Caco-2 (cell line): Measurements from ENCODE around the gene COL3A1. TPM values are rescaled to one million over a fixed set of nuclear protein-coding genes. Genes with fewer than 3 reads are reported as not detected.

Source experiments
- BruUV-seq: library from RNA; stranded (reverse); fragments of 400-500 nt; replicated peaks from 2 replicates; lab custom pipeline; 2021; lab: Mats Ljungman, UMichigan
- CTCF ChIA-PET: fragments of 300-600 bp; sonication (Branson Sonifier 250); formaldehyde crosslinking; loops from one replicate; lab custom pipeline; 2022; ENCODE audit warnings: antibody characterized with exemption; lab: Charles Lee
- POLR2A ChIA-PET: fragments of 300-600 bp; sonication (Branson Sonifier 250); formaldehyde crosslinking; loops from one replicate; lab custom pipeline; 2022; ENCODE audit warnings: antibody characterized with exemption; lab: Charles Lee
- DNase-seq, 2 experiments: peaks; one replicate each; pipeline versions ENCODE4 v3.0.0 to v3.0.0-alpha.2; 2020 to 2022
- H3K27me3 ChIP-seq: replicated peaks from 2 replicates; pipeline ENCODE4 v1.6.0; 2011; ENCODE audit warnings: low read length; ENCODE audit not compliant: control insufficient read depth, insufficient read depth
- H3K36me3 ChIP-seq: 2 replicates; pipeline ENCODE4 v1.5.1; 2011; ENCODE audit warnings: low read length; ENCODE audit not compliant: control insufficient read depth, insufficient read depth
- H3K4me1 ChIP-seq: fragments of 250-450 bp; sonication (Bioruptor Pico); 2 replicates; pipeline ENCODE4 v1.5.1; 2020; ENCODE audit warnings: mild to moderate bottlenecking
- H3K4me3 ChIP-seq: 2 replicates; pipeline ENCODE4 v1.5.1; 2011; ENCODE audit warnings: low read depth, mild to moderate bottlenecking, control low read depth, low read length
- H3K9me3 ChIP-seq: fragments of 250-450 bp; sonication (Bioruptor Pico); 2 replicates; pipeline ENCODE4 v1.5.1; 2020; ENCODE audit warnings: mild to moderate bottlenecking, moderate library complexity
- H3K27ac Mint-ChIP-seq: one replicate; pipeline ENCODE4 v1.8.0; 2022; ENCODE audit warnings: mixed read lengths; ENCODE audit not compliant: unreplicated experiment
- H3K27me3 Mint-ChIP-seq: one replicate; pipeline ENCODE4 v1.8.0; 2022; ENCODE audit warnings: mixed read lengths; ENCODE audit not compliant: insufficient read depth, unreplicated experiment
- H3K36me3 Mint-ChIP-seq: one replicate; pipeline ENCODE4 v1.8.0; 2022; ENCODE audit warnings: mild to moderate bottlenecking, mixed read lengths; ENCODE audit not compliant: insufficient read depth, unreplicated experiment
- H3K4me1 Mint-ChIP-seq: one replicate; pipeline ENCODE4 v1.8.0; 2022; ENCODE audit warnings: low read depth, mixed read lengths; ENCODE audit not compliant: unreplicated experiment
- H3K4me3 Mint-ChIP-seq: one replicate; pipeline ENCODE4 v1.8.0; 2022; ENCODE audit warnings: mild to moderate bottlenecking, moderate library complexity, mixed read lengths; ENCODE audit not compliant: unreplicated experiment
- H3K9me3 Mint-ChIP-seq: one replicate; pipeline ENCODE4 v1.8.0; 2022; ENCODE audit warnings: mixed read lengths; ENCODE audit not compliant: unreplicated experiment
- intact Hi-C: fragments of 100-400 bp; cut with micrococcal nuclease; formaldehyde crosslinking; loops from one replicate; pipeline ENCODE4 v1.10.0; 2022; ENCODE audit not compliant: unreplicated experiment
- total RNA-seq: library from RNA; stranded (reverse); gene quantifications from 2 replicates; pipeline ENCODE4 v1.2.3, GENCODE V29; 2022
- TF ChIP-seq, protein P1 (sequence below), 2 experiments: fragments of 200-600 bp in 1 of 2; IDR thresholded peaks; 1 replicate in 1 of 2; 2 replicates in 1 of 2; pipeline versions ENCODE4 v1.5.1 to v1.8.0; 2011 to 2022; ENCODE audit warnings: antibody characterized with exemption in 1 of 2, control low read depth in 1 of 2, inconsistent platforms in 1 of 2, low read depth in 1 of 2, low read length in 1 of 2, mild to moderate bottlenecking in 1 of 2, moderate library complexity in 1 of 2; ENCODE audit not compliant: insufficient read depth in 1 of 2, severe bottlenecking in 1 of 2, unreplicated experiment in 1 of 2

The COL3A1 gene
- total RNA-seq, 1 experiment from 2014 or later: 25.4 TPM

DNA sequence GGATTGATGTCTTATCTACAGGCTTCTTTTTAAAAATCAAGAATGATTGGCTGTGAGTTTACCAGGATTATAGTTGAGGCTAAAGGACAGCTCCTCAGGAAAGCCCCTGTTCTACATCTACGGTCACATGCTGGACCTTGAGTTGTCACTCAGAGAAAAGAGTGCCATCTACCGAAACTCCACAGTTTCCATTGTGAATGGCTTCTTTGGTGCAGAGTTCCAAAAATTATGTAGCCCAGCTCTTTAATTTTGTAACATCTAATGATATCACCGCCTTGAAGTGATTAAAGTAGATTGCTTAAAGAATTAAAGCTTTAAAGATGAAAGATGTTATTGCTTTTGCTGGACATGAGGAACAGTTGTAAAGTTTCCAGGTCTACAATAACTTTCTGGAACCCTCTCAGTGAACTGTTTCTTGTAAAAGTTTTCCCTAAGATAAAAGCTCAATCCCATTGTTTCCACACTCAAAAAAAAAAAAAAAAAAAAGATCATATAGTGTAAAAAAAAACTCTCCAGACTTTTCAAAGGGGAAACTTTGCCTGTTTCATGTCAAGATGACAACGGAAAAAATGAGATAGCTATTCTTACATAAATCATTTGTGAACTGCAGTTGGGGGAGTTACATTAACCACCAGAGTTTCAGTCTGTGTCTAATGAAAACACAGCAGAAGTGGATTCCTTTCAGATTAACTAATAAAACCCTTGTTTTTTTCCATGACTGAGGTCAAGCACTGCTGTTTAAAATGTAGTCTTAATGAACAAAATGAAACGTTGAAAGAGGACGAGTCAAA is 4.3 kb downstream of the COL3A1 start:
- Mint-ChIP-seq H3K36me3 (no peaks in the 10 kb centered on the region), H3K4me3 (no peak overlapping the region), H3K9me3 (no peaks in the 10 kb centered on the region), H3K27ac (peak overlapping the region; percentile 57), H3K27me3 (no peaks in the 10 kb centered on the region), H3K4me1 (peaks cover 14% of the 10 kb centered on the region)
- TF ChIP-seq, protein P1, sequence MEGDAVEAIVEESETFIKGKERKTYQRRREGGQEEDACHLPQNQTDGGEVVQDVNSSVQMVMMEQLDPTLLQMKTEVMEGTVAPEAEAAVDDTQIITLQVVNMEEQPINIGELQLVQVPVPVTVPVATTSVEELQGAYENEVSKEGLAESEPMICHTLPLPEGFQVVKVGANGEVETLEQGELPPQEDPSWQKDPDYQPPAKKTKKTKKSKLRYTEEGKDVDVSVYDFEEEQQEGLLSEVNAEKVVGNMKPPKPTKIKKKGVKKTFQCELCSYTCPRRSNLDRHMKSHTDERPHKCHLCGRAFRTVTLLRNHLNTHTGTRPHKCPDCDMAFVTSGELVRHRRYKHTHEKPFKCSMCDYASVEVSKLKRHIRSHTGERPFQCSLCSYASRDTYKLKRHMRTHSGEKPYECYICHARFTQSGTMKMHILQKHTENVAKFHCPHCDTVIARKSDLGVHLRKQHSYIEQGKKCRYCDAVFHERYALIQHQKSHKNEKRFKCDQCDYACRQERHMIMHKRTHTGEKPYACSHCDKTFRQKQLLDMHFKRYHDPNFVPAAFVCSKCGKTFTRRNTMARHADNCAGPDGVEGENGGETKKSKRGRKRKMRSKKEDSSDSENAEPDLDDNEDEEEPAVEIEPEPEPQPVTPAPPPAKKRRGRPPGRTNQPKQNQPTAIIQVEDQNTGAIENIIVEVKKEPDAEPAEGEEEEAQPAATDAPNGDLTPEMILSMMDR (IDR thresholded peaks at IDR 0.05; ENCODE audit: insufficient read depth in 1 of 2, low read depth in 1 of 2, low read length in 1 of 2, severe bottlenecking in 1 of 2, unreplicated experiment in 1 of 2): peak; percentile 36 to 61
- CTCF ChIA-PET: interaction anchor here (0.6 to 1.5 kb wide), 12 partner anchors 9 to 460 kb away, joined by 3 to 10 read pairs (median 4); no protein-coding TSS in a partner anchor
- H3K4me1 ChIP-seq: peaks cover 12% of the 10 kb centered on the region
- peak; percentile 50 to 53 for DNase-seq
- H3K27me3 ChIP-seq: no peaks in the 10 kb centered on the region
- intact Hi-C loops: loop anchor here (1.0 kb wide), 3 partner anchors 213 to 454 kb away; no protein-coding TSS in a partner anchor
- POLR2A ChIA-PET: no interaction called here
- H3K36me3 ChIP-seq: no peaks in the 10 kb centered on the region
- H3K4me3 ChIP-seq: no peak overlapping the region
- no TSS peak for BruUV-seq
- no peaks in the 10 kb centered on the region for H3K9me3 ChIP-seq

GRCh38 chr2:188979187-188980114 is 5.3 kb downstream of the COL3A1 start:
- H3K27me3 Mint-ChIP-seq: no peaks in the 10 kb centered on the region
- no peaks in the 10 kb centered on the region for H3K36me3 Mint-ChIP-seq
- TF ChIP-seq, protein P1 (IDR thresholded peaks at IDR 0.05; ENCODE audit: insufficient read depth in 1 of 2, low read depth in 1 of 2, low read length in 1 of 2, severe bottlenecking in 1 of 2, unreplicated experiment in 1 of 2): no peak
- H3K4me1 ChIP-seq: peaks cover 12% of the 10 kb centered on the region
- H3K4me3 Mint-ChIP-seq: no peak overlapping the region
- intact Hi-C loops: no loop called here
- no peaks in the 10 kb centered on the region for H3K27me3 ChIP-seq
- CTCF ChIA-PET: interaction anchor here (1.0 to 1.4 kb wide), 2 partner anchors 9 to 455 kb away, joined by 6 to 10 read pairs; no protein-coding TSS in a partner anchor
- POLR2A ChIA-PET: no interaction called here
- no peaks in the 10 kb centered on the region for H3K9me3 Mint-ChIP-seq
- peak overlapping the region; percentile 57 for H3K27ac Mint-ChIP-seq
- peaks cover 10% of the 10 kb centered on the region for H3K4me1 Mint-ChIP-seq
- no peak overlapping the region for H3K4me3 ChIP-seq
- H3K9me3 ChIP-seq: no peaks in the 10 kb centered on the region
- DNase-seq: no peak
- H3K36me3 ChIP-seq: no peaks in the 10 kb centered on the region
- no TSS peak for BruUV-seq
